Left ventricle myocardium inferior (tissue), 1 donor: ENCODE measurements around the gene SNRK. TPM values are rescaled to one million over a fixed set of nuclear protein-coding genes. Genes with fewer than 3 reads are reported as not detected.

Source experiments
- DNase-seq: peaks from one replicate; pipeline ENCODE4 v3.0.0-alpha.2; 2020
- H3K27ac ChIP-seq: fragments of 200-600 bp; replicated peaks from 2 replicates; pipeline ENCODE4 v1.8.0; 2021
- H3K27me3 ChIP-seq: fragments of 200-600 bp; 2 replicates; pipeline ENCODE4 v1.8.0; 2021; ENCODE audit warnings: low read depth
- H3K36me3 ChIP-seq: fragments of 200-600 bp; 2 replicates; pipeline ENCODE4 v1.8.0; 2021
- H3K4me1 ChIP-seq: fragments of 200-600 bp; 2 replicates; pipeline ENCODE4 v1.8.0; 2021
- H3K4me3 ChIP-seq: fragments of 200-600 bp; 2 replicates; pipeline ENCODE4 v1.8.0; 2021; ENCODE audit warnings: mild to moderate bottlenecking, moderate library complexity
- H3K9me3 ChIP-seq: fragments of 200-600 bp; replicated peaks from 2 replicates; pipeline ENCODE4 v1.8.0; 2021
- intact Hi-C: fragments of 100-400 bp; cut with micrococcal nuclease; formaldehyde crosslinking; loops from one replicate; pipeline ENCODE4 v1.11.0; 2022
- total RNA-seq: library from RNA; stranded (reverse); fragmentation: NEBNext Ultra II Directional; extraction: Animal tissue kit (Norgen Biotek cat#: 25700); gene quantifications from one replicate; pipeline ENCODE4 v1.2.1, GENCODE V29; 2021
- TF ChIP-seq, protein P1 (sequence below): fragments of 200-600 bp; IDR thresholded peaks from 2 replicates; pipeline ENCODE4 v1.8.0; 2021; ENCODE audit warnings: antibody characterized with exemption, mild to moderate bottlenecking, borderline replicate concordance
- donor health status: DM: no; HTN: yes; CAD: no; lungs with severe emphysema.

Gene SNRK
- total RNA-seq, 1 donor from 2014 or later: 23.1 TPM

DNA sequence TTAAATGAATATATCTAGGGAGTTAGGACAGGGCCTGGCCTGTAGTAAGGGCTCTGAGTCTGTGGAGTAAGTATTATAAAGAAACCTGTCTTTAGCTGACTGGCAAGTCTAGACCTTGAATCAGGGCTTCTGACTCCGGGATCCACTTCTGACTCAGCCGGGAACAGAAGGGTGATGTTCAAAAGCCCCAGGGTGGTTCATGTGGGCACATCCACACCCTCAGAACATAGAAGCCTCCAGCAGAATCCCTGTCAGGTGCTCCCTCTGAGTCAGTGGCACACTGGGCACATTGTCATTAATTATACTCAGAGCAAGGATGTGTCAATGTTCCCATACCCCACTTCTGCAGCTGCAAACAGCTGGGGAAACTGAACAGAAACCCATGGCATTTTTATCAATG, 26.7 kb upstream of the SNRK start:
- Histone ChIP-seq H3K27ac (no peak overlapping the region), H3K4me1 (no peaks in the 10 kb centered on the region), H3K36me3 (no peaks in the 10 kb centered on the region), H3K27me3 (no peaks in the 10 kb centered on the region), H3K9me3 (no peaks in the 10 kb centered on the region), H3K4me3 (no peak overlapping the region)
- no peak for DNase-seq
- TF ChIP-seq, protein P1, sequence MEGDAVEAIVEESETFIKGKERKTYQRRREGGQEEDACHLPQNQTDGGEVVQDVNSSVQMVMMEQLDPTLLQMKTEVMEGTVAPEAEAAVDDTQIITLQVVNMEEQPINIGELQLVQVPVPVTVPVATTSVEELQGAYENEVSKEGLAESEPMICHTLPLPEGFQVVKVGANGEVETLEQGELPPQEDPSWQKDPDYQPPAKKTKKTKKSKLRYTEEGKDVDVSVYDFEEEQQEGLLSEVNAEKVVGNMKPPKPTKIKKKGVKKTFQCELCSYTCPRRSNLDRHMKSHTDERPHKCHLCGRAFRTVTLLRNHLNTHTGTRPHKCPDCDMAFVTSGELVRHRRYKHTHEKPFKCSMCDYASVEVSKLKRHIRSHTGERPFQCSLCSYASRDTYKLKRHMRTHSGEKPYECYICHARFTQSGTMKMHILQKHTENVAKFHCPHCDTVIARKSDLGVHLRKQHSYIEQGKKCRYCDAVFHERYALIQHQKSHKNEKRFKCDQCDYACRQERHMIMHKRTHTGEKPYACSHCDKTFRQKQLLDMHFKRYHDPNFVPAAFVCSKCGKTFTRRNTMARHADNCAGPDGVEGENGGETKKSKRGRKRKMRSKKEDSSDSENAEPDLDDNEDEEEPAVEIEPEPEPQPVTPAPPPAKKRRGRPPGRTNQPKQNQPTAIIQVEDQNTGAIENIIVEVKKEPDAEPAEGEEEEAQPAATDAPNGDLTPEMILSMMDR: no peak
- intact Hi-C loops: no loop called here

DNA sequence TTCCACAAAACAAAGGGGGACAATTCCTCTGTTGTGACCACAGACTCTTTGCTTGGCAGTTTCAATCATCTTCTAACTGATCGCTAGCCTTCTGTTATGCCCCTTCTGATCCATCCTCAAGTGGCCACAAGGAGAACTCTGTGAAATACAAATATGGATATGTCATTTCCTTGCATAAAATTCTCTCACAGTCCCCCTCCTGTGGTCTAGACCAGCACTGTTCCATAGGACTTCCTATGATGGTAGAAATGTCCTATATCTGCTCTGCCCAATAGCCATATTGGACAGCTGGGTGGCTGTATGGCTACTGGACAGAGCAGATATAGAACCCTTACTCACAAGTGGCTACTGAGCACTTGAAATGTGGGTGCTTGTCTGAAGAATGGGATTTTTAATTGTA, 25.9 kb upstream of the SNRK start:
- H3K36me3 ChIP-seq: no peaks in the 10 kb centered on the region
- intact Hi-C loops: no loop called here
- no peak for DNase-seq
- H3K4me1 ChIP-seq: no peaks in the 10 kb centered on the region
- no peaks in the 10 kb centered on the region for H3K9me3 ChIP-seq
- no peak overlapping the region for H3K4me3 ChIP-seq
- H3K27me3 ChIP-seq: no peaks in the 10 kb centered on the region
- TF ChIP-seq, protein P1: no peak
- no peak overlapping the region for H3K27ac ChIP-seq

GRCh38 chr3:43262194-43262593, 24.1 kb upstream of the SNRK start:
- H3K27ac ChIP-seq: no peak overlapping the region
- no peaks in the 10 kb centered on the region for H3K36me3 ChIP-seq
- intact Hi-C loops: no loop called here
- no peak overlapping the region for H3K4me3 ChIP-seq
- H3K27me3 ChIP-seq: no peaks in the 10 kb centered on the region
- H3K4me1 ChIP-seq: no peaks in the 10 kb centered on the region
- TF ChIP-seq, protein P1: no peak
- H3K9me3 ChIP-seq: no peaks in the 10 kb centered on the region
- DNase-seq: no peak

GRCh38 chr3:43266451-43266850, 19.9 kb upstream of the SNRK start:
- intact Hi-C loops: no loop called here
- Histone ChIP-seq H3K27ac (no peak overlapping the region), H3K4me1 (no peaks in the 10 kb centered on the region), H3K36me3 (no peaks in the 10 kb centered on the region), H3K27me3 (no peaks in the 10 kb centered on the region), H3K9me3 (no peaks in the 10 kb centered on the region), H3K4me3 (no peak overlapping the region)
- TF ChIP-seq, protein P1: no peak
- DNase-seq: no peak

DNA sequence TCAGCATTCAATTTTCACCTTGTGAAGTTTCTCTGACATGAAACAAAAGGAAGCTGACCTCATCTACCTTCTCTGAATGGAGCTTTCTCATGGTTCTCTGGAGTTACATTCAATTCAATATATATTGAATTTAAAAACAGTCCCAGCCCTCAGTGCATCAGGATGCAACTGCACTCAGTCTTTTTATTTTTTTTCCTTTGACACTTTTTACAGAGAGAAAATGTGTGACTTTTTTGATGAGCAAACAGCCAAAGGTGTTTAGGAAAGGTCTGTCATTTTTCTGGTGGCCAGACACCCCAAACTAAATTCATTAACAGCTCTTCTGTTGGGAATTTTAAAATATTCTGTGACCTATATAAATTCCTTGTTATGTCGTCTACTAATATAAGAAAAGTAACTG, 19.3 kb upstream of the SNRK start:
- no peak for DNase-seq
- Histone ChIP-seq H3K27ac (no peak overlapping the region), H3K27me3 (no peaks in the 10 kb centered on the region), H3K4me1 (no peaks in the 10 kb centered on the region), H3K36me3 (no peaks in the 10 kb centered on the region), H3K9me3 (no peaks in the 10 kb centered on the region), H3K4me3 (no peak overlapping the region)
- TF ChIP-seq, protein P1: no peak
- intact Hi-C loops: no loop called here

GRCh38 chr3:43268636-43269035, 17.7 kb upstream of the SNRK start:
- Histone ChIP-seq H3K27ac (no peak overlapping the region), H3K27me3 (no peaks in the 10 kb centered on the region), H3K36me3 (no peaks in the 10 kb centered on the region), H3K4me1 (no peaks in the 10 kb centered on the region), H3K9me3 (no peaks in the 10 kb centered on the region), H3K4me3 (no peak overlapping the region)
- intact Hi-C loops: no loop called here
- no peak for DNase-seq
- TF ChIP-seq, protein P1: no peak
